Measurements from ENCODE around the gene EBF4. TPM values are rescaled to one million over a fixed set of nuclear protein-coding genes. Genes with fewer than 3 reads are reported as not detected.
A peak's percentile ranks its signal among the peaks of the same experiment; 100 is the strongest.

Gene EBF4
- total RNA-seq, 1 donor: 2.6 TPM

- no peak overlapping the region for H3K4me3 ChIP-seq (ENCODE audit: low read depth, low read length)
- DNase-seq (ENCODE audit: low read depth): no peak
- TF ChIP-seq CTCF (IDR thresholded peaks at IDR 0.05; ENCODE audit: insufficient read depth, low read depth, low read length): no peak
Measured at GRCh38 chr20:2691127-2691526, 1.5 kb upstream of the EBF4 start.

- no peak for DNase-seq (ENCODE audit: low read depth)
- no peak overlapping the region for H3K4me3 ChIP-seq (ENCODE audit: low read depth, low read length)
- TF ChIP-seq CTCF (IDR thresholded peaks at IDR 0.05; ENCODE audit: insufficient read depth, low read depth, low read length): no peak
Measured at GRCh38 chr20:2691663-2692035, 931 bp upstream of the EBF4 start.

DNA sequence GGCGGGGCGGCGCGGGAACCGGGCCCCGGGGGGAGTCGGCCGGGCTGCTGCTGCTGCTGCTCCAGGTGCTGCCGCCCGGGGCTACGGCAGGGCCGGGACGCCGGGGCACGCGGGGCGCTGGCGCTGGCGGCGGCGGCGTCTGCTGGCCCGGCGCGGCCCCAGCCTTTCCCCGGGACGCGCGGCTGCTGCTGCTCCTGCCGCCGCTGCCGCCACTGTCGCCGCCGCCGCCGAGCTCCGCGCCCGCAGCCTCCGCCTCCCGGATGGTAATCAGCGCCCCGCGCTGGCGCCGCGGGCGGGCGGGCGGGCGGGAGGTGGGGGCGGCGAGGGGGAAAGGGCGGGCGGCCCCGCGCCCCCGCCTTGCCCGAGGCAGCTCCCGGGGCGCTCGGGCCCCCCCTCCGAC, 306 bp downstream of the EBF4 start:
- DNase-seq (ENCODE audit: low read depth): no peak
- TF ChIP-seq CTCF (IDR thresholded peaks at IDR 0.05; ENCODE audit: insufficient read depth, low read depth, low read length): no peak
- H3K4me3 ChIP-seq (ENCODE audit: low read depth, low read length): peak overlapping the region; percentile 12

DNA sequence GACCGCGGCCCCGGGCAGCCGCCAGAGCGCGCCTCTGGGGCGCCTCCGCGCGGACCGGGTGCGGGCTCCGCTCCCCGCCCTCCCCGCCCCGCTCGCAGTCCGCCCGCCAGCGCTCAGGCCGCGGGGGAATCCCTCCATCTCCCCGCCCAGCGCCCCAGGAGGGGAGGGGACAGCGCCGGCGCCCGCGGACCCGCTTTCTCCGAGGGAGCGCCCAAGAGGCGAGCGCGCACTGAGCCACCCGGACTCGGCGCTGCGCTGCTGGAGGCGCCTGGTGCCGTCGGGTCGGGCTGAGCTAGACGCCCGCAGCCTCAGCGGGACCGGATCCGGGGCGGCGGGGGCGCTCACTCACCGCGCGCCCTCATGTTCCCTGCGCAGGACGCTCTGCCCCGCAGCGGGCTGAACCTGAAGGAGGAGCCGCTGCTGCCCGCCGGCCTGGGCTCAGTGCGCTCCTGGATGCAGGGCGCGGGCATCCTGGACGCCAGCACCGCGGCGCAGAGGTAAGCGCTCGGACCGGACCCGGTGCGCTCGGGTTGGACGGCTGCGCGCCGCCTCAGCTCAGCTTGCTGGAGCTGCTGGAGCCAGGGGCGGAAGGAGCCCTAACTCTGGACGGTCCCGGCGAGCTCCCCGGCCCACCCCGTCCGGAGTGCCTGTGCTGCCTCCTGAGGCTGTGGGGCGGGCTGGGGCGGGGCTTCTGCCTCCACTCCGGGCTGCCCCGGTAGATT, 867 bp downstream of the EBF4 start:
- DNase-seq (ENCODE audit: low read depth): peak; percentile 17
- peak overlapping the region; percentile 33 for H3K4me3 ChIP-seq (ENCODE audit: low read depth, low read length)
- no peak for TF ChIP-seq CTCF (IDR thresholded peaks at IDR 0.05; ENCODE audit: insufficient read depth, low read depth, low read length)

GRCh38 chr20:2694008-2694471, 1.5 kb downstream of the EBF4 start:
- DNase-seq (ENCODE audit: low read depth): no peak
- no peak overlapping the region for H3K4me3 ChIP-seq (ENCODE audit: low read depth, low read length)
- TF ChIP-seq CTCF (IDR thresholded peaks at IDR 0.05; ENCODE audit: insufficient read depth, low read depth, low read length): no peak

- H3K4me3 ChIP-seq (ENCODE audit: low read depth, low read length): no peak overlapping the region
- TF ChIP-seq CTCF (IDR thresholded peaks at IDR 0.05; ENCODE audit: insufficient read depth, low read depth, low read length): no peak
- DNase-seq (ENCODE audit: low read depth): no peak
Measured at GRCh38 chr20:2694519-2694918, 1.9 kb downstream of the EBF4 start.
